Activated T-cell treated with anti-CD3 and anti-CD28 coated beads for 1 hour (primary cell): ENCODE data around the gene CCDC201.
"Not testable (repeated sequence)": the region's sequence is repeated elsewhere in the genome, so short reads cannot be mapped to it uniquely, and the experiment has no call there.

Experiments used
- DNase-seq: peaks from one replicate; pipeline ENCODE4 v3.0.0-alpha.2; 2020; ENCODE audit warnings: low read depth

CCDC201 gene

GRCh38 chr7:45874408-45875131, 1.7 kb upstream of the CCDC201 start:
- DNase-seq: no peak

- DNase-seq: no peak
These were observed 473 bp upstream of the CCDC201 start for GRCh38 chr7:45873355-45873754.

- no peak for DNase-seq
These were observed 507 bp downstream of the CCDC201 start for GRCh38 chr7:45872116-45873034.

- DNase-seq: no peak
These were observed 3.5 kb downstream of the CCDC201 start for GRCh38 chr7:45869426-45869825.

- DNase-seq: no peak
These were observed 5.4 kb downstream of the CCDC201 start for GRCh38 chr7:45867471-45867870.

GRCh38 chr7:45865594-45866410, 7.1 kb downstream of the CCDC201 start:
- DNase-seq: no peak

GRCh38 chr7:45863715-45864114, 9.2 kb downstream of the CCDC201 start:
- DNase-seq: no peak

- not testable (repeated sequence) for DNase-seq
These were observed 16.0 kb downstream of the CCDC201 start for GRCh38 chr7:45856888-45857287.

- not testable (repeated sequence) for DNase-seq
These were observed 17.2 kb downstream of the CCDC201 start for GRCh38 chr7:45855680-45856079.

GRCh38 chr7:45853491-45853890, 19.4 kb downstream of the CCDC201 start:
- DNase-seq: not testable (repeated sequence)

- DNase-seq: not testable (repeated sequence)
These were observed 19.9 kb downstream of the CCDC201 start for GRCh38 chr7:45852984-45853383.

- not testable (repeated sequence) for DNase-seq
These were observed 24.1 kb downstream of the CCDC201 start for GRCh38 chr7:45848734-45849133.

- DNase-seq: not testable (repeated sequence)
These were observed 26.3 kb downstream of the CCDC201 start for GRCh38 chr7:45846536-45846935.

GRCh38 chr7:45841926-45842717, 30.8 kb downstream of the CCDC201 start:
- not testable (repeated sequence) for DNase-seq

GRCh38 chr7:45838852-45839251, 34.0 kb downstream of the CCDC201 start:
- DNase-seq: not testable (repeated sequence)

- not testable (repeated sequence) for DNase-seq
These were observed 40.3 kb downstream of the CCDC201 start for GRCh38 chr7:45832433-45833177.

GRCh38 chr7:45829846-45830245, 43.0 kb downstream of the CCDC201 start:
- not testable (repeated sequence) for DNase-seq

- not testable (repeated sequence) for DNase-seq
These were observed 45.2 kb downstream of the CCDC201 start for GRCh38 chr7:45827731-45828130.

- DNase-seq: not testable (repeated sequence)
These were observed 46.3 kb downstream of the CCDC201 start for GRCh38 chr7:45826550-45826949.

- not testable (repeated sequence) for DNase-seq
These were observed 54.1 kb downstream of the CCDC201 start for GRCh38 chr7:45818763-45819162.
